IMR-90 (cell line): ENCODE measurements around the gene IGF1R.
A peak's percentile ranks its signal among the peaks of the same experiment; 100 is the strongest.

Experiments used
- BHLHE40 ChIP-seq: fragments of 150-350 bp; IDR thresholded peaks from 2 replicates; pipeline ENCODE4 v1.6.1; 2016; ENCODE audit warnings: mild to moderate bottlenecking, low read depth, low read length
- CEBPB ChIP-seq: IDR thresholded peaks from 2 replicates; pipeline ENCODE4 v1.6.1; 2012; ENCODE audit warnings: low read depth, low read length, improper control_type of control experiment
- CHD1 ChIP-seq: IDR thresholded peaks from 2 replicates; pipeline ENCODE4 v1.6.1; 2012; ENCODE audit warnings: low read depth, low read length, improper control_type of control experiment
- CTCF ChIP-seq: conservative IDR thresholded peaks from 2 replicates; pipeline ENCODE4 v1.5.1; 2012; ENCODE audit warnings: mild to moderate bottlenecking, low read depth, low read length, improper control_type of control experiment
- FOS ChIP-seq: fragments of 150-350 bp; IDR thresholded peaks from 2 replicates; pipeline ENCODE4 v1.6.1; 2016; ENCODE audit warnings: low read depth, low read length
- MAFK ChIP-seq: IDR thresholded peaks from 2 replicates; pipeline ENCODE4 v1.6.1; 2012; ENCODE audit warnings: low read depth, low read length, improper control_type of control experiment
- MAZ ChIP-seq: IDR thresholded peaks from 2 replicates; pipeline ENCODE4 v1.6.1; 2012; ENCODE audit warnings: low read depth, mild to moderate bottlenecking, low read length, improper control_type of control experiment, moderate library complexity, borderline replicate concordance
- MXI1 ChIP-seq: IDR thresholded peaks from 2 replicates; pipeline ENCODE4 v1.6.1; 2012; ENCODE audit warnings: low read depth, mild to moderate bottlenecking, low read length, moderate library complexity, borderline replicate concordance
- POLR2A ChIP-seq: IDR thresholded peaks from 2 replicates; pipeline ENCODE4 v1.6.1; 2012; ENCODE audit warnings: mild to moderate bottlenecking, low read depth, low read length
- RAD21 ChIP-seq: IDR thresholded peaks from 2 replicates; pipeline ENCODE4 v1.6.1; 2012; ENCODE audit warnings: low read length, improper control_type of control experiment
- RCOR1 ChIP-seq: IDR thresholded peaks from 2 replicates; pipeline ENCODE4 v1.6.1; 2012; ENCODE audit warnings: mild to moderate bottlenecking, low read length, improper control_type of control experiment; ENCODE audit not compliant: insufficient replicate concordance
- RFX5 ChIP-seq: IDR thresholded peaks from 2 replicates; pipeline ENCODE4 v1.8.0; 2012; ENCODE audit warnings: low read depth, mild to moderate bottlenecking, low read length, moderate library complexity
- SMC3 ChIP-seq: fragments of 150-350 bp; IDR thresholded peaks from 2 replicates; pipeline ENCODE4 v1.6.1; 2016; ENCODE audit warnings: low read depth, mild to moderate bottlenecking, antibody characterized with exemption, low read length, moderate library complexity
- USF2 ChIP-seq: fragments of 150-350 bp; IDR thresholded peaks from 2 replicates; pipeline ENCODE4 v1.6.1; 2017; ENCODE audit warnings: mild to moderate bottlenecking, antibody characterized with exemption, low read length, low read depth

- TF ChIP-seq MAFK (no peak), CTCF (no peak), CEBPB (peak; percentile 92), SMC3 (no peak), RFX5 (no peak), FOS (no peak), USF2 (no peak), MXI1 (no peak), RCOR1 (no peak), CHD1 (no peak), MAZ (no peak), POLR2A (no peak), BHLHE40 (no peak), RAD21 (no peak)
Observed at GRCh38 chr15:98799461-98800390, 151.4 kb downstream of the IGF1R start.
